SKM-1 treated with dmso at 0.1 percent for 144 hours (cell line): ENCODE results near the gene RIPOR3.
"Not testable (repeated sequence)": the region's sequence is repeated elsewhere in the genome, so short reads cannot be mapped to it uniquely, and the experiment has no call there.

ENCODE experiments used
- DNase-seq: peaks from one replicate; lab custom pipeline; 2025; ENCODE audit not compliant: unreplicated experiment; lab: John Stamatoyannopoulos, UW

Gene RIPOR3

DNA sequence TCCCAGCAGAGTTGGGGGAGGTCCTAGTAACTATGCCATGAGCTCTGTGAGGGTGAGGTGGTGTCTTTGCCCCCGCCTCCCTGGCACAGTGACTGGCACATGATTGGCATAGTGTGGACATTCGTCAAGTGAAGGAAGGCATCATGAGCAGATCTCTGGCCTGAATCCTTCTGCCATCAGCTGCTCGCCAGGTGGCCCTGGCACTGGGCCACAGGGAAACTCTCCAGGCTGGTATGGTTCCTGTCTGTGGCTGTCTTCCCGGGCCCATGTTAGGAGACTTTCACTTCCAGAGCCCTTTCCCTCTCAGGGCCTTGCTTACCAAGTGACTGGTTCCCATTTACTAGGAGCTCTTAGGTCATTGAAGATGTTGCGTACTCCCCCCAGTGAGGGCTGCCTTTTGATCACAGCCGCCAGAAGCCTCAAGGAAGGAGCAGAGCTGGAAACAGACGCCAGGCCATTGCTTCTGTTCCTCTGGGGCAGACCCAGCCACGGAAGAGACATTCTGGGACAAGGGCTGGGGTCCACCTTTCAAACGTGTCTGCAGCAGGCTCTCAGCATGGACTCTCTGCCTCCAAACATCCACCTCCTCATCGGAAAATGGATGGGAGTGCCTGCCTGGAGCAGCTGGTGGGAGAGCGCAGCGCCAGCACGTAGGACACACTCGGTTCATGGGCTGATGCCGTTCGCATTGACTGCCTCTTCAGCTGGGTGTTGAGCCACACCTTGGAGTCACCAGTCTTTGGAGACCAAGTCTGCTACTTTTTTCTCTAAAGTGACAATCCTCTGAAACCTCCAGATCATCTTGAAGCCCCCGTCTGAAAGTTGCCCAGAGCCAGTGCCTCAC lies 113.9 kb downstream of the RIPOR3 start:
- no peak for DNase-seq

DNA sequence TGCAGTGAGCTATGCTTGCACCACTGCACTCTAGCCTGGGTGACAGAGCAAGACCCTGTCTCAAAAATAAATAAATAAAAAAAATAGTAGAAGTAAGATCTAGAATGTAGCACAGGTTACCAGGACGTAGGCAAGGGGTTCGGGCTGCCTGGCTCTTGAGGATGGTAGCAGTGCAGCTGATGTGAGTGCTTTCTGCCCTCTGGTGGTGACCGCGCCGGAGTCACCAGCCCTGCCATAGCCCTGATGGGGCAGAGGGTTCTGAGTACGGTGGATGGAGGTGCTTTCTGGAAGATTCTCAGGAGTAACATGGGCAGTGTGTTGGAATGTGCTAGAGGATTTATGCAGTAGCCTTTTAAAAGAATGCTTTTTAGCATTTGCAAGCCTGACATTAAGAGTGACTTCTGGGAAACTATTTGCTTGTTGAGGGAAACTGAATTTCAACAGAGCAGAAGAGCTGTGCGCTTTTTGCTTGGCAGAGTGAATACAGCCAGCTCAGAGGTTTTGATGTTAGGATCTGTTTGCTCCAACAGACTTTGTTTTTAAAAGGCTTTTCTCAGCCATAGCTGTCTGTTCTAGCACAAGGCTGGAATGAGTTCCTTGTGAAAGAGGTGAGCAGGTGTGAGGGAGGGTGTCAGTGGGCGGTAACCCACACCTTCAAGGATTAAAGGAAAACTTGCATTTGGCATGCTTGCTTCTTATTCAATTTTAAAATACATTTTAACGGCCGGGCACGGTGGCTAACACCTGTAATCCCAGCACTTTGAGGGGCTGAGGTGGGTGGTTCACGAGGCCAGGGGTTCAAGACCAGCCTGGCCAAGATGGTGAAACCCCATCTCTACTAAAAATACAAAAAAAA lies 115.2 kb downstream of the RIPOR3 start:
- peak; percentile 45 for DNase-seq

DNA sequence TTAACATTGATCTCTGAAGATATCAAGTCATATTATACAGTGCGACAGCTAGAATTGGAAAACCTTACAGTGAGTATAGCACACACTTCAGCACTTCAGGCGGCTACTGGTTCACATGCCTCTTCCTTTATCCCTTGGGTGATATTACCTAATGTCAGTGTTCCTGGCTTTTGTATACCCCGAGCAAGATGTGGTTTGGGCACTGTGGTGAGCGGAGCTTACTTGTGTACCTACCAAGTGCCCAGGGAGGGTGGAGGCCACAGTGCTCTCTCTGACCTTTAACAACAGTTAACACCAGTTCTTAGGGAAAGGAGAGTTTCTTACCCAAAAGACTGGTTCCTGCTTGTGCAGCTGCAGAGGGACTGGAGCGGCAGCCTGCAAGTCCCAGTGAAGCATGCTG lies 116.8 kb downstream of the RIPOR3 start:
- no peak for DNase-seq

DNA sequence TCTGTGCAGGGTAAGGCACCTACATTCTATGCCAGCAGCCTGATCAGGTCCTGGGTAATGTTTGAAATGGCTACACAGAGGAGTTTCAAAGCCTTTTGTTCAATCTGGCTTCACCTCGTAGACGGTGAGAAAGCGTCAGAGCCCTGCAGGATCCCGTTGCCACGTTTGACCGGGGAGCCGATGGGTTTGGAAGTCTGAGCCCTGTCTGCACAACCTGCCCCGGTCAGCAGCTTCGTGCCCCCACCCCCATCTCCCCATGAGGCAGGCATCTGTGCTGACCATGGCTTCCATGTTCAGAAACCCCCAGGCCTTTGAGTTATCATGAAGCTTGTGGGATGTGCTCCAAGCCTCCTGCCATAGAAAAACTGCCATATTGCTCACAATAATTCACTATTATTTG lies 117.2 kb downstream of the RIPOR3 start:
- DNase-seq: no peak

DNA sequence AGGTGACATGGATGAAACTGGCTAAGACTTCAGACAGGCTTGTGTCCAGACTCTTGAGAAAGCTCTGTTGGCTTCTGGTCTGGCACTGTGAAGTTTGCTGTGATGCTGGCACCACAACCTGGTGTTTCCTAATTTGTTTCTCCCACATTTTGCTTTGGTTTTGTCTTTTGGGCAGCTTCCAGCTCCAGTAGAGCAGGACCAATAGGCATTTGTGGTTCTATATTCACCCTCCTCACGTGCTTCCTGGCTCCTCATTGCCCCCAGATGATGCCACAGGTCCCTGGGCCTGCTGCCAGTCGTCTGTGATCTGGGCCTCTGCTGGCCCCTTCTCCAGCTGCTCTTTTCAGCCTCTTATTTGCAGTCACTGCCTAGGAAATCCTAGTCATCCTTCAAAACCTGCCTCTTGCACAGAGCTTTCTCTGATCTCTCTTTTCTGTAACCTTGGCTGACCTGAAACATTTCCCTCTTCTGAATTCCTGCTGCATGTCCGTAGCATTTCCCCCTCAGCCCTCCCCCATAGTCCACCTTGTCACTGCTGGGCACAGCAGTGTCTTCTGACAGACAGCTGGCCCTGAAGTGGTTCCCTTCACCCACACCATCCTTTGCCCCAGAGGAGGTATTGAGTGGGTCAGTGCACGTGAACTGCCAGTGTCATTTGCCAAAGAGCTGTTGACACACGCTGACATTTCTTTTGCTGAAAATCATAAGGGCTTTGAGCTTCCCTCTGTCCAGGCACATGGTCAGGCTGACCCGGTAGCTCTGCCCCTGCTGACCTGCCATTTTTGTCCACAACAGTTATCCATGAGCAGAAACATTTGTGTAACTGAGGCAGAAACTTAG lies 118.2 kb downstream of the RIPOR3 start:
- no peak for DNase-seq

DNA sequence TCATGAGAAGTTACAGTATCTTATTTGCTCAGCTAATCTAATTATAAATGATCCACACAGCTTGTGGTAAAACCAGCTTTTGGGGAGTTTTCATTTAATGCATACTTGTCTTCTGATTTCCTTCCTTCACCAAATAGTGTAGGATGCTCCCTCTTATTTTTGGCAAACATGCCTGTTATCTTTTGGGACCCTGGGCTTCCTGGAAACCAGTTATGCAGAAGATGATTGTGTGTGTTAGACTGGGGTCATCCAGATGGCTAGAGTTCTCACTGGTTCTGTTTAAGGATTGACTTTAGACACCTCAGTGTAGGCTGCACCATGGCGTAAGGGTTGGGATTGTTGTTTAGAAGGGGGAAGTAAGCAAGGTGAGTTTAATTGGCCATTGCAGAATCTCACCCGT lies 119.9 kb downstream of the RIPOR3 start:
- DNase-seq: no peak

DNA sequence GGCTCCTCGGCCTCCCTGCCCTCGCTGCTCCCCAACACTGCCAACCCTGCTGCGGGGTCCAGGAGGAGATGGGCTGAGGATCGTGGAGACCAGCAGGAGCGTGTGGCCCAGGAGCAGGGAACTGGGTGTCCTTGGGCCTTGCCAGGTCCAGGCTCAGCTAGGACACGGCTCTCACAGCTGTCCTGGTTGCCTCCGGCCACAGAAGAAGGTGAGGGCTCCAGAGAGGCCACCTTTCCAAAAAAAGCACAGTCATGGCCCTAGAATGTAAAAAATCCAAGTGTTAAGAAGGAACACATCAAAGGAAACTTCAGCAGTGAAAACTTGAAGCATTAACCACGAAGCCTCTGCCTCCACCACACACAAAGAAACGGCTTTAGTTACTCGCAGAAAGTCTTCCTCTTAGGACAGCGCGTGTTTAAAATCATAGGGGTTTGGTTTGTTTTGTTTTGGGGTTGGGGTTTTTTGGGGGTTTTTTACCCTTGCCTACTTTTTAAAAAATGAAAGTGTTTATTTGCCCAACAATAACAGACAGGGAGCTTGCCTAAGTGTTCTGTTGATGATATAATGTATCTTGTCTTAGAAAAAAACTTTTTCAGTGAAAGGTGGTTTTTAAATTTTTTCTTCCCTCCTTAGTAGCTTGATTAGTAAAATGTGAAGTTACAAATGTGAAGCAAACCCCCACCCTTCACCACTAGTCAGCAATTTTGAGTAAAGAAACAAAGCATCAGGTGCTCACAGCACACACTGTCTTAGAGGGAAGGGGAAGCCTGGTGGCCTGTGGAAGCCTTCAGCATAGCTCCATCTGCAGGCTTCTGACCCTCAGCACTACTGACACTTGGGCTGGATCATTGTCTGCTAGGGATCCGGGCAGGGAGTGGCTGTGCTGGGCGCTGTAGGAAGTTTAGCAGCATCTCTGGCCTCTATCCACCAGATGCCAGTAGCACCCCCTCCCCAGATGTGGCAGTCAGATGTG lies 121.2 kb downstream of the RIPOR3 start:
- DNase-seq: peak; percentile 13

DNA sequence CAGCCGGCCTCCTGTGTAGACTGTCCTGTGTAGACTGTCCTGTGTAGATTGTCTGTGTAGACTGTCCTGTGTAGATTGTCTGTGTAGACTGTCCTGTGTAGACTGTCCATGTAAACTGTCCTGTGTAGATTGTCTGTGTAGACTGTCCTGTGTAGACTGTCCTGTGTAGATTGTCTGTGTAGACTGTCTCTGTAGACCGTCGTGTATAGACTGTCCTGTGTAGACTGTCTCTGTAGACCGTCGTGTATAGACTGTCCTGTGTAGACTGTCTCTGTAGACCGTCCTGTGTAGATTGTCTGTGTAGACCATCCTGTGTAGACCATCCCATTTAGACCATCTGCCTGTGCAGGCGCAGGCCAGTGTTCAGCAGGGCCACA lies 121.9 kb downstream of the RIPOR3 start:
- DNase-seq: not testable (repeated sequence)

DNA sequence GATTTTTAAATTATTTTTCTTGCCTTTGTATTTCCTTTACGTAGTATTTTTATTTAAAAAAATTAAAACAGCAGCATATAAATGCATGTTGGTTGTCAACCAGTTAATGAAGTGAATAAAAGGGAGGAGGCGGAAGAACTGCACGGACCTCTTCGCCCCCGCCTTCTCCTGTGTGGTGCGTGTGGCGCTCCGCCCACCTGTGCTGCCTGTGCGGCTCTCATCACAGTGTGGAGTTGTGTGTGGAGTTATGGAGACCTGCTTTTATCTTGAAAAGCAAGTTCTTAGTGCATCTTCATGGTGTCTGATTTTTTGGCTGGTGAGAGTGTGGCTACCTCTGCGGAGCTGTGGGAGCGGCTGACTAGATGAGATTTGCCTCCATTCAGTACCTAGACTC lies 122.8 kb downstream of the RIPOR3 start:
- DNase-seq: no peak

DNA sequence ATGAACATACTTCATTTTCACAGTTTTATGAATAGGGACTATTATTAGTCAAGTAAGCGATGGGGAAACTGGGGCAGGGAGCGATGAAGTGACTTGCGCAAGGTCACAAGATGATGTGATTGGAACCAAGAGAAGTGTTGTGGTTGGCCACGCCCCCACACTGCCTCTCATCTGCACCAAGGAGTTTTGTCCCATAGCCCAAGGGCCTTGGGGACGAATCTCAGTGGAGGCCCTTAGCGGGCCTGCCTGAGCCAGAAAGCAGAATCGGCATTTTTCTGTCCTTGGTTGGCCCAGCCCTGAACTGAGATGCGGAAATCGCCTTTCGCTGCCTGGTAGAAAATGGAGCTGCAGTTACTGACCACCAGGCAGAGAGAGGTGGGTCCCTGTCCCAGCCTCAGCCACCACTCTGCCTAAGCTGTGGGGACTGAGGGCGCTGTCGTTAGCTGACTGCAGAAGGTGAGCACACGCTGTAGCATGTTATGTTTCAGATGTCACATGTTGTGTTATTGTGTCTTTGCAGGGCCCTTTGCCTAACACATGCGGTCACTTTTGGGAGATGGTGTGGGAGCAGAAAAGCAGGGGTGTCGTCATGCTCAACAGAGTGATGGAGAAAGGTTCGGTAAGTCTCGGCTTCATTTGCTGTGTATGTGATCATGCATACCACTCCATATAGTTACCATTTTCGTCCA lies 123.3 kb downstream of the RIPOR3 start:
- no peak for DNase-seq

DNA sequence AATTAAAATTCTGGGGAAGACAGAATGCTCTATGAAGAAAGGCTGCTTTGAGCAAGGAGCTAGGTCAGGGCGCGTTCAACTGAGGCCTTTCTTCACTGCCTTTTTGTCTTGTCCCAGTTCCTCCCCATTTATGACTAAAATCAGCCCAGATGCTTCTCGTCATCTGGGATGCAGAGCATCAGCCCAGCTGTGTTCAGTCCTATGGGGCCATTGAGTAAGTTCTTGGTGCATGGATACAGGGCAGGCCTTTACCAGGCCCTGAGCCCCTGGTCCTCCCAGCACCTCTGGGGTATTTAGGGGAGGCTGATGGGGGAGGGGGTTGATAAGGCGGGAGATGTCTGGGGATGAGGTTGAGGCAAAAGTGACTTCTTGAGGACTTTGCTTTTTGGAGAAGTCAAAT lies 125.5 kb downstream of the RIPOR3 start:
- no peak for DNase-seq

DNA sequence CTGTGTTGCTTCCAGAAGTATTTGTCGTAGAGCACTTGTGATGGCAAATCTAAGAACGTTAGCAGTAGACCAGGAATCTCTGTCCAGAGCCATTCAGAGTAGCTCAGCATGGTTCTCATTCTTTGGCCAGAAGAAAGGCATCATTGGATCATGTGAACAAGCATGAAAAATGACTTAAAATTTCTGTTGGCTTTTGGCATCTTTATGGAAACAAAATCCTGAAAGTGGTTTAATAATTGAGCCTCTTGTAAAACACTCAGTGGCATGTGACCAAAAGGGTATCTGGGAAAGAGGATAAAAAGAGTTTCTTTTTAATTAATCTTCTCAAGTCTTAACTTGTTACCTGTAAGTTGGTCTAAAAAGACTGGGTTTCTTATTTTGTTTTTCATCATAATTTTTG lies 126.0 kb downstream of the RIPOR3 start:
- DNase-seq: no peak

DNA sequence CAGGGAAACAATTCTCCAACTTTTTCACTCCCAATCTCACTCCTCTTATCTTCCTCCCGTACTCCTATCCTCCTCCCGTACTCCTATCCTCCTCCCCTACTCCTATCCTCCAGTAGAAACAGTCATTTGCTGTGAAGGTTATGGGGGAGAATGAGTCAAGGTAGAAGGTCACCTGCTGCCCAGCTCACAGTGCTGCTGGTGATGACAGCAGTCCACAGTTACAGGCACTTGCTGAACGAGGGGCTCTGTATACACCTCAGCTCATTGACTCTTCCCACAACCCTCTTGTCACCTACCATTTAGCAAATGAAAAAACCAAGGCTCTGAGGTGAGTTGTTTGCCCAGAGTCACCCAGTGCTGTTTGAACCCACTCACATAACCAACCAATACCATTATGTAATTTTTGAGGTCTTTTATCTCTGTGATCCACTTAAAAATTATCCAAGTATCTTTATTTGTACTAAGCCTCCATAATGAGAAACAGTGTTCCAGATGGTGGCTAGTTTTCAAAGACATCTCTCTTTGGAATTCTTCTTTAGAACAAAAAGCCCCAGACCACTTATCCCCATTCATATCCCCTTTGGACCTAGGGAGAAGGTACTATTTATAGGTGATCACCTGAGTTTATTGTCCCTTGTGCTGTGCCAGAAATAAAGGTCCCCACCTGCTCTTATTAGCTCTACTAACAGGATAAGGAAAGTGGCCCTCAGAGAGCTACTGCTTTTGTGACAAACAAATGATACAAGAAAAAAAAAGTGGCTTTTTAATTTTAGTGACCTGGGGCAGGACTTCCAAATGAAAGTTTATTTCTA lies 128.0 kb downstream of the RIPOR3 start:
- DNase-seq: no peak

DNA sequence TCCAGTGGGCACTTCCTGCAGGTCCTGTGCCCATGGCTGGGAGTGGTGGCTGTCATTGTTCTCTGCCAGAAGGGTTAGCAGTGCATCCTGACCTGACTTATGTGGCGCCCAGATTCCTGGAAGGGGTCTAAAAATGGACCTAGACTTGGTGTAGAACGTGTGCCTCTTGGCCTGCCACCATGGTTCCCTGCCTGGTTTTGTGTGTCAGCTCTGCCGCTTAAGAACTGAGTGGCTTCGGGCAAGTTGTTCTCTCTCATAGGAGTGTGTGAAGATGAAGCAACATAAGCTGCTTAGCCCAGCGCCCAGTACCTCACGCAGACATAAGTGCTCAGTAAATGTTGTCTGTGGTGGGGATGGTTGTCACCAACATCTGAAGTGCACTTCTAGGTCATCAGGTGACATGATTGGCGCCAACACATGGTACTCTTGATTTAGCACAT lies 129.1 kb downstream of the RIPOR3 start:
- no peak for DNase-seq

DNA sequence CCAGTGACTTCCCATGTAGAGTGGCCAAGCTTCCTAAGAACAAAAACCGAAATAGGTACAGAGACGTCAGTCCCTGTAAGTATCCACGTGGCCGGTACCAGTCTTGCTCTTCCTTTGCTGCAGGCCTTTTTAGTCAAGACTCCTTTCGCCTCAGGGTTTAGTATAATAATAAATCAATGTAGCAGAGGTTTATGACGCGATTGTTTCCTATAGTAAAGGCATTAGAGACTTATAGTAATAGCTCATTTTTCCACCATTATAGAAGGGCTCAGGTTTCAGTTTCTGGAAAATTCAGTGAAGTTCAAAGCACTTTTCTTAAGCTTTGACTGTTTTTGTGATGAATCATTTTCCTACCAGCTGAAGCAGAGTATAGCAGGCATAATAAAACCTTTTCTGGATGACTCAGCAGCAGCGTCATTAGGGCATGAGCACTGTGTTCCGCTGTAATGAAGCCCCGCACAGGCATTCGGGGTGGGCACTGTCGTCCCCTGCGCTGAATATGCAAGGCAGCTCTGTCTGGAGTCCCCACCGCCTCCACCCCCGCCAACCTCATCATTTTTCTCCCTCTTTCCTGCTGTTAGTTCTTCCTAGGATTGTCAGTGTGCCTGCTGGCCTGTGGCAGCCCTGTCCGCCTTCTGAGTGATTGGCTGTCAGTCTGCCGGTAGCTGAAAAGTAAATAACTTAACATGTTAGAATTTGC lies 129.8 kb downstream of the RIPOR3 start:
- no peak for DNase-seq

DNA sequence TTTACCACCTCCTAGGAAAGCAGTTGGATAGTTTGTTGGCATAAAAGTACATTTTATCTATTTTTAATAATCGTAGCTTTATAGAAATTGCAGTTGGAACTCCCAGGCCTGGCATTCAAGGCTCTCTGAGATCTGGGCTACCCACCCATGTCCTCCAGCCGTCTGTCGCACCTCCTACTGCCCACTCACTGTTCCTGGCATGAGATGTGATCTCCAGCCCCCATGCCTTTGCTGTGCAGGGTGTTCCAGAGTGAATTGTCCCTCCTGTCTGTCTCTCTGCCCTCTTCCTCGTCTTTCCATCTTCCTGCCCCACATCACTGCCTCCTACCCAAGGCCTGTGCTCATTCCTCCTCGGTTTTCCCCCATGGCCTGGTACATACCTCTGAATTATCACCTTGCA lies 130.5 kb downstream of the RIPOR3 start:
- DNase-seq: no peak

DNA sequence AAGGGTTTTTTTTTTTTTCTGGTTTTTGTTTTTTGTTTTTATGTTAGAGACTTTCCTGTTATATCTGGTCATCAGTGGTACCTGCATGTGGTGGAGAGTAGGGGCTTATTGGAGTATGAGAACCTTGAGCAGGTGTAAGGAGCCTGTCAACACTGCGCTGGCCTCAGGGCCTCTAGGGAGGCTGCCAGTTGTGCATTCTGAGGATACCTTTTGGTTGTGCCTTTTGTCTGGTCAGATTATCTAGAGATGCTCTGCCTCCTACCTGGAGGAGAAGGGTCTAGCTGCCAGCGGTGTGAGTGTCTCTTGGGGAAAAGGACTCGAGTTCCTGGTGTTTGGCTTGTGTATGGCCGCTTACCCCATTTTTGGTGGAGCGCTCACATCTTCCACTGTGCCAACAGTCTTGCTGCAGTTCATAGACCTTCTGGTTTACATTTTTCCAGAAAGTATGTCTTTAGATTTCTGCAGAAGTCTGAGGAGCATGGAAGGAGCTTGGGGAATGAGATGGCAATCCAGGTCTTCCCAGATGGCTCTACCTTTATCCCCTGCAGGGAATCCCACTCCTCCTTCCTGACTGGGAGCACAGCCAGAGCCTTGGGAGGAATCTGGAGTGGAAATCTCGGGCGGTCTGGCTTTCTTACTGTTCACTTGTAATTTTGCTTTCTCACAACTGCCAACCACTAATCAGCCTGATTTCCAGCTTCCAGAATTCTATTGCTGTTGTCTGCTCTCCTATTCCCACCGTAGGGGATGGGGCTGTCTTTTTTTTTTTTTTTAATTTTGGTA lies 131.3 kb downstream of the RIPOR3 start:
- DNase-seq: no peak
